ENCODE measurements around the gene PSEN1. TPM values are rescaled to one million over a fixed set of nuclear protein-coding genes. Genes with fewer than 3 reads are reported as not detected.

The PSEN1 gene
- total and polyA plus RNA-seq, 2 of the 8 experiments (the other 6 are each of a cell fraction or from before 2014, with no cell fraction given): 10.1 to 38.7 TPM

DNA sequence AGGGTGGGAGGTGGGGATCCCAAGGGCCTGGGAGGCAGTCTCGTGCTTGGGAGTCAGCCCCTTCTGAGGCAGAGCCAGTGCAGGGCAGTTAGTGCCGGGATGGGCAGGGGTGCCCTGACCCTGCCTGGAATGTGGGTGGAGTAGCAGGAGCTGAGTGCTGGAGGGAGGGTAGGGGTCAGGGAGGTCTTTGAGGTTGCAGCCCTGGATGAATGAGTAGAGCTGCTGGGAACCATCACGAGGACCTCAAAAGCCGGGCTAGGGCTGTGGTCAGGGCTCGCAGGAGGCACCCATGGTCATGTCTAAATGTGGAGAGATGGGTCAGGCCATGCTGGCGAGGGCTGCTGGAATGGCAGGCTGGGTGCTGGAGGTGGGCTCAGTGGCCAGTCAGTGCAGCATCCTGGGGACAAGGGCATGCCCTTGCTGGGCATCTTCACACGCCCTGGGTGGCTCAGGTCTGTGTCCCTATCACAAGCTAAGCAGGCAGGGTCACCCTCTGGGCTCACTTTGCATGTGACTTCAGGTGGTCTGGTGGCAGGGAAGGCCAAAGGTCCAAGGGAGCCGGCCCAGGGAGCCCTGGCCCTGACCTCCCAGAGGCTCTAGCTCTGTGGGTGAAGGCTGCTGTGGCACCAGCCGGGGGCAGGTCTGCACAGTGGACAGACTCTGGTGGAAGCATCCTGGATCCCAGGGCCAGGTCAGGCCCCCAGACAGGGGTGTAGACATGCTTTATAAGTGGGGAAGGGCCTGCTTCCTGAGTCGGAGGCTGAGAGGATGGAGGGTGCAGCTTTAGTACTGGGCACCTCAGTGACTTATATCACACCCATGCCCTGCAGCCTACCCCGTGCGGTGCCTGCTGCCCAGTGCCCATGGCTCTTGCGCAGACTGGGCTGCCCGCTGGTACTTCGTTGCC, 125.5 kb downstream of the PSEN1 start:
- no peak overlapping the region for H3K4me3 ChIP-seq (ENCODE audit: extremely low read depth in 1 of 4, insufficient read depth in 2 of 4, low read depth in 3 of 4, low read length in 4 of 4)
- peaks cover 0 to 4% of the 10 kb centered on the region in 2 experiments for H4K20me1 ChIP-seq (replicated peaks in 1 of 2; ENCODE audit: control insufficient read depth in 1 of 2, insufficient read depth in 2 of 2, low read length in 2 of 2)
- no peak overlapping the region for H4K5ac ChIP-seq (ENCODE audit: insufficient read length, low read depth, low read length)
- H3K79me1 ChIP-seq (ENCODE audit: low read depth, low read length): no peaks in the 10 kb centered on the region
- H3K23ac ChIP-seq (ENCODE audit: insufficient read length): no peak overlapping the region
- no peaks in the 10 kb centered on the region for H3K23me2 ChIP-seq (ENCODE audit: low read depth, low read length)
- ChIA-PET POLR2A (ENCODE audit: partially characterized antibody) (interaction anchor here (0.8 to 1.6 kb wide), 3 partner anchors 9 to 197 kb away, joined by 3 to 5 read pairs (median 4); partner anchors contain the start of gene NUMB), CTCF (ENCODE audit: partially characterized antibody) (interaction anchor here (0.9 to 2.3 kb wide), 4 partner anchors 13 to 30 kb away, joined by 3 to 15 read pairs (median 5); no protein-coding TSS in a partner anchor)
- no peak overlapping the region for H2BK15ac ChIP-seq (ENCODE audit: low read length)
- no peak for FAIRE-seq
- H2BK5ac ChIP-seq (ENCODE audit: low read depth, low read length): no peak overlapping the region
- no peak overlapping the region for H3K56ac ChIP-seq (replicated peaks; ENCODE audit: insufficient read length, low read depth, low read length)
- no peak overlapping the region for H2BK20ac ChIP-seq (ENCODE audit: low read length)
- H3K27ac ChIP-seq (ENCODE audit: low read depth, low read length): no peak overlapping the region
- no peaks in the 10 kb centered on the region; a peak in 2 of 7 replicates for H3K4me1 ChIP-seq (replicated peaks in 1 of 4; ENCODE audit: control insufficient read depth in 3 of 4, insufficient read depth in 4 of 4, low read length in 3 of 4)
- H4K91ac ChIP-seq (replicated peaks; ENCODE audit: insufficient read length, low read length): no peak overlapping the region
- no peak overlapping the region for H3K14ac ChIP-seq (ENCODE audit: insufficient read length)
- H3K4me2 ChIP-seq (ENCODE audit: insufficient read depth in 1 of 2, low read depth in 2 of 2, low read length in 2 of 2): no peak overlapping the region
- no peak for DNase-seq (ENCODE audit: low read depth in 1 of 2, low spot score in 2 of 2)
- H3K4ac ChIP-seq (replicated peaks; ENCODE audit: insufficient read length, low read depth, low read length): no peak overlapping the region
- no peak overlapping the region for H3K18ac ChIP-seq (ENCODE audit: extremely low read depth, low read length)
- 88% methylated on average over 14 of the region's 15 CpGs; no CpG with 5 or more reads in 1 of the 2 experiments for WGBS, 2 experiments (ENCODE audit: extremely low coverage in 1 of 2, insufficient coverage in 1 of 2, insufficient read length in 1 of 2, insufficient replicate concordance in 2 of 2, low coverage in 1 of 2, low lambda C conversion rate in 2 of 2, missing lambda C conversion rate in 1 of 2)
- H2BK12ac ChIP-seq (ENCODE audit: low read depth, low read length): no peak overlapping the region
- no peak overlapping the region for H4K8ac ChIP-seq (ENCODE audit: extremely low read depth, insufficient read depth, low read length)
- TF ChIP-seq TEAD4 (IDR thresholded peaks at IDR 0.05; ENCODE audit: low read depth, low read length): peak; percentile 51; the same call in 1 of the 2 replicates
- no peak for TF ChIP-seq RBBP5 (IDR thresholded peaks at IDR 0.05; ENCODE audit: borderline replicate concordance, low read depth, low read length)
- no peaks in the 10 kb centered on the region for H3K79me2 ChIP-seq (ENCODE audit: control insufficient read depth in 1 of 2, insufficient read depth in 2 of 2, low read length in 2 of 2)
- no peak overlapping the region for H2AK5ac ChIP-seq (ENCODE audit: low read depth, low read length)
- no peaks in the 10 kb centered on the region for H3K9me3 ChIP-seq (ENCODE audit: insufficient read depth in 2 of 2, low read depth in 1 of 2, low read length in 1 of 2)
- H3K9ac ChIP-seq (replicated peaks in 1 of 4; ENCODE audit: extremely low read depth in 1 of 4, low read depth in 3 of 4, low read length in 3 of 4): no peak overlapping the region
- H2AFZ ChIP-seq (ENCODE audit: low read length): no peak overlapping the region
- peaks cover 0 to 26% (median 10%) of the 10 kb centered on the region in 4 experiments; a peak in 6 of 8 replicates for H3K36me3 ChIP-seq (ENCODE audit: control insufficient read depth in 2 of 4, insufficient read depth in 4 of 4, low read length in 3 of 4)
- no peak overlapping the region for H2BK120ac ChIP-seq (replicated peaks; ENCODE audit: low read depth, low read length)
- no peaks in the 10 kb centered on the region for H3K27me3 ChIP-seq (replicated peaks in 1 of 4; ENCODE audit: control insufficient read depth in 3 of 4, extremely low read depth in 1 of 4, insufficient read depth in 3 of 4, low read length in 3 of 4)

Measured in H1 (cell line).